OCI-LY3 (cell line): Measurements from ENCODE around the gene IQCN.

Experiments used
- H2AFZ ChIP-seq: fragments of 200-600, 300-600 bp; shearing (Covaris generic); 2 replicates; pipeline ENCODE4 v1.6.0; 2014; ENCODE audit warnings: antibody characterized with exemption, low read depth, low read length
- H3K27ac ChIP-seq: fragments of 200-600, 300-600 bp; sonication (generic); 2 replicates; pipeline ENCODE4 v1.5.1; 2014; ENCODE audit warnings: mild to moderate bottlenecking, low read length, moderate library complexity, mixed read lengths
- H3K27me3 ChIP-seq: fragments of 200-600, 300-600 bp; sonication (generic); 2 replicates; pipeline ENCODE4 v1.6.1; 2014; ENCODE audit warnings: low read depth, low read length, mixed read lengths
- H3K36me3 ChIP-seq: fragments of 200-600, 300-600 bp; sonication (generic); replicated peaks from 2 replicates; pipeline ENCODE3; 2014; ENCODE audit warnings: low read depth, low read length, mixed read lengths
- H3K4me1 ChIP-seq: fragments of 300-600, 200-600 bp; sonication (generic); 2 replicates; pipeline ENCODE4 v1.6.1; 2014; ENCODE audit warnings: low read length, mixed read lengths
- H3K4me2 ChIP-seq: fragments of 200-600, 300-600 bp; sonication (generic); 2 replicates; pipeline ENCODE4 v1.6.1; 2014; ENCODE audit warnings: low read length, mixed read lengths
- H3K4me3 ChIP-seq: fragments of 300-600, 200-600 bp; sonication (generic); 2 replicates; pipeline ENCODE4 v1.5.1; 2014; ENCODE audit warnings: antibody characterized with exemption, mild to moderate bottlenecking, low read length, moderate library complexity
- H3K79me2 ChIP-seq: fragments of 300-600, 200-600 bp; shearing (Covaris generic); 2 replicates; pipeline ENCODE4 v1.6.1; 2014; ENCODE audit warnings: mild to moderate bottlenecking, low read length, mixed read lengths
- H3K9ac ChIP-seq: fragments of 300-600, 200-600 bp; shearing (Covaris generic); 2 replicates; pipeline ENCODE4 v1.6.0; 2014; ENCODE audit warnings: mild to moderate bottlenecking, low read length, moderate library complexity
- H3K9me3 ChIP-seq: fragments of 200-600, 300-600 bp; shearing (Covaris generic); 2 replicates; pipeline ENCODE4 v1.6.1; 2014; ENCODE audit warnings: low read length, mixed read lengths; ENCODE audit not compliant: insufficient read depth
- H4K20me1 ChIP-seq: fragments of 200-600, 300-600 bp; sonication (generic); 2 replicates; pipeline ENCODE4 v1.6.1; 2016; ENCODE audit warnings: low read length, mixed read lengths; ENCODE audit not compliant: insufficient read depth
- EZH2phosphoT487 ChIP-seq: fragments of 200-600 bp; shearing (Covaris generic); IDR thresholded peaks from 2 replicates; pipeline ENCODE4 v1.6.1; 2018; ENCODE audit warnings: antibody characterized with exemption, mixed run types, low read depth
- TF ChIP-seq, protein P1 (sequence below): fragments of 200-600, 300-600 bp; sonication (generic); IDR thresholded peaks from 2 replicates; pipeline ENCODE4 v1.5.1; 2014; ENCODE audit warnings: antibody characterized with exemption, low read length, low read depth

IQCN gene

DNA sequence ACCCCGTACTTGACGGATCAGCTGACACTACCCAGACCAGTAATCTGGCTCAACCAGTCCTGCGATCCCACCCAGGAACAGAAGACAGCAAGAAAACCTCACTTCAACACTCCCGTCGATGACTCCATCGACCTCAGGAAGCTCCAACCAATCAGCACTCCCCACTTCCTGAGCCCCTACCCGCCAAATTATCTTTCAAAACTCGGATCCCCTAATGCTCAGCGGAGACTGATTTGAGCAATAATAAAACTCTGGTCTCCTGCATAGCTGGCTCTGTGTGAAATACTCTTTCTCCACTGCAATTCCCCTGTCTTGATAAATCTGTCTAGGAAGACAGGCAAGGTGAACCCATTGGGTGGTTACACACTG, 47.5 kb upstream of the IQCN start:
- no peak for TF ChIP-seq EZH2phosphoT487
- TF ChIP-seq, protein P1, sequence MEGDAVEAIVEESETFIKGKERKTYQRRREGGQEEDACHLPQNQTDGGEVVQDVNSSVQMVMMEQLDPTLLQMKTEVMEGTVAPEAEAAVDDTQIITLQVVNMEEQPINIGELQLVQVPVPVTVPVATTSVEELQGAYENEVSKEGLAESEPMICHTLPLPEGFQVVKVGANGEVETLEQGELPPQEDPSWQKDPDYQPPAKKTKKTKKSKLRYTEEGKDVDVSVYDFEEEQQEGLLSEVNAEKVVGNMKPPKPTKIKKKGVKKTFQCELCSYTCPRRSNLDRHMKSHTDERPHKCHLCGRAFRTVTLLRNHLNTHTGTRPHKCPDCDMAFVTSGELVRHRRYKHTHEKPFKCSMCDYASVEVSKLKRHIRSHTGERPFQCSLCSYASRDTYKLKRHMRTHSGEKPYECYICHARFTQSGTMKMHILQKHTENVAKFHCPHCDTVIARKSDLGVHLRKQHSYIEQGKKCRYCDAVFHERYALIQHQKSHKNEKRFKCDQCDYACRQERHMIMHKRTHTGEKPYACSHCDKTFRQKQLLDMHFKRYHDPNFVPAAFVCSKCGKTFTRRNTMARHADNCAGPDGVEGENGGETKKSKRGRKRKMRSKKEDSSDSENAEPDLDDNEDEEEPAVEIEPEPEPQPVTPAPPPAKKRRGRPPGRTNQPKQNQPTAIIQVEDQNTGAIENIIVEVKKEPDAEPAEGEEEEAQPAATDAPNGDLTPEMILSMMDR: no peak
- Histone ChIP-seq H3K79me2 (peaks cover 47% of the 10 kb centered on the region), H3K27ac (peak overlapping the region; percentile 67), H3K9me3 (no peaks in the 10 kb centered on the region), H3K27me3 (no peaks in the 10 kb centered on the region), H2AFZ (no peak overlapping the region), H3K4me3 (peak overlapping the region; percentile 82), H3K4me1 (peaks cover 16% of the 10 kb centered on the region), H4K20me1 (no peaks in the 10 kb centered on the region), H3K9ac (peak overlapping the region; percentile 92), H3K4me2 (peak overlapping the region; percentile 94), H3K36me3 (peaks cover 15% of the 10 kb centered on the region)

DNA sequence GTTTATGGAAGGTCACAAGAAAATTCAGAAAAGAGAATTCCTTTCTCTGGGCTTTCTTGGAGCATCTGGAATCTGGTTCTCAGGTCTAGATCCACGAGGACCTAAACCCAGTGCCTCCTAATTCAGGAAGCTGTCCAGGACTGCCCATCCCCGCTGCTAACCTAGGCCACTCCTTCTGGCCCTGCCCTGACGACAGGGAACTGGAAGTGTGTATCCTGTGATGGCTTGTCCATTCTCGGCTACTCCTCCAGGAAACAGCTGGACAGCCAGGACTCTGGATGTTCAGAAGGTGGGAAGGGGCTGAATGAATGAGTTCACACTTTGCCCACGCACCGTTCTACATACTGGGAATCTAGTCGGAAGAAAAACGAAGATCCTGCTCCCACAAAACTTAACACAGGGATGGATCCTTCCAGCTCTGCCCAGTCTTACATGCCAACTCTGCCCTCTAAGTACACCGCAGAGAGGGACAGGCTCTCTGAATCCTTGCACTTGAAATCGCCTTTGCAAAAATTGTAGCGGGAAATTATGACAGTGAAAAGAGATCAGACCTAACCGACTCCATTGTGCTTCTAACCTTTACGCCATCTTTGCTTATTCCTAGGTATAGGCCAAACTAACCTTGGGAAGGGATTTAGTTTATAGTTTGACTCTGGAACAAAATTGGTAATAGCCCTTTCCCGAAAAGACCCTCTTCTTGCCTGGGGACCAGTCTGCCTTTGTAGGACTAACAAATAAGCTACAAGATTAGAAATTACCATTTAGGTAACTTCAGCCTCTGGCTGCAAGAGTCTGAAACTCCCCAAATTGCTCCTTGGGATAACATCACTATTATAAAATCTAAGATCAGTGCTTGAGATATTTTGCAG, 46.8 kb upstream of the IQCN start:
- H3K27ac ChIP-seq: no peak overlapping the region

DNA sequence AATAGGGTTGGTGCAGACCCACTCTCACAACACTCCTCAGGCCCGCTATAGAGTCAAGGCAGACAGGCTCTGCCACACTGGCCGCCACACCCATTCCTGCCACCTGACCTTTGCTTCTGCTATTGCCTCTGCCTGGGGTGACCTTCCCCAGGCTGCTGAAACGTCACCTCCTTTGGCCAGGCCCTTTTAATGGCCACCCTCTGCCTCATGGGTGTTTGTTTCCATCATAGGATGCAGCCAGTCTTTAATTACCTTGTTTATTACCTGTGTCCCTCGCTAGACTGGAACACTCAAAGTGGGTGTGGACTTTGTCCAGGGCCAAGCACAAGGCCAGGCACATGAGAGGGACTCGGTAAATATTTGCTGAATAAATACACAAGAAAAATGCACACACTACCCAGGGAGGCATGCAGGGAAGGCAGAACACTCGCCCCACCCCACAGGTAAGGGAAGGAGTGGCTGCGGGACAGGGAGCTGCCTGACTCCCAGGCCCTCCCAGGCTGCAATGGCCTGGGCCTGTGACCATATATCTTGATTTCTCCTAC, 45.4 kb upstream of the IQCN start:
- Histone ChIP-seq H3K36me3 (peaks cover 16% of the 10 kb centered on the region), H3K27ac (no peak overlapping the region), H3K27me3 (no peaks in the 10 kb centered on the region), H3K4me3 (no peak overlapping the region), H3K4me2 (no peak overlapping the region), H3K9ac (no peak overlapping the region), H3K79me2 (peaks cover 47% of the 10 kb centered on the region), H2AFZ (no peak overlapping the region), H3K4me1 (peaks cover 16% of the 10 kb centered on the region), H4K20me1 (no peaks in the 10 kb centered on the region), H3K9me3 (no peaks in the 10 kb centered on the region)
- no peak for TF ChIP-seq EZH2phosphoT487
- TF ChIP-seq, protein P1: no peak

More for the DNA sequence above, 46.8 kb upstream of the IQCN start:
- H2AFZ ChIP-seq: no peak overlapping the region
- H3K4me1 ChIP-seq: peaks cover 16% of the 10 kb centered on the region
- H3K27me3 ChIP-seq: no peaks in the 10 kb centered on the region
- H3K9ac ChIP-seq: peak overlapping the region; percentile 92; the same call in 1 of the 2 replicates
- H3K4me3 ChIP-seq: peak overlapping the region; percentile 82
- H3K9me3 ChIP-seq: no peaks in the 10 kb centered on the region
- TF ChIP-seq, protein P1: no peak
- no peak for TF ChIP-seq EZH2phosphoT487
- peaks cover 15% of the 10 kb centered on the region for H3K36me3 ChIP-seq
- no peaks in the 10 kb centered on the region for H4K20me1 ChIP-seq
- peaks cover 47% of the 10 kb centered on the region for H3K79me2 ChIP-seq
- H3K4me2 ChIP-seq: peak overlapping the region; percentile 94

DNA sequence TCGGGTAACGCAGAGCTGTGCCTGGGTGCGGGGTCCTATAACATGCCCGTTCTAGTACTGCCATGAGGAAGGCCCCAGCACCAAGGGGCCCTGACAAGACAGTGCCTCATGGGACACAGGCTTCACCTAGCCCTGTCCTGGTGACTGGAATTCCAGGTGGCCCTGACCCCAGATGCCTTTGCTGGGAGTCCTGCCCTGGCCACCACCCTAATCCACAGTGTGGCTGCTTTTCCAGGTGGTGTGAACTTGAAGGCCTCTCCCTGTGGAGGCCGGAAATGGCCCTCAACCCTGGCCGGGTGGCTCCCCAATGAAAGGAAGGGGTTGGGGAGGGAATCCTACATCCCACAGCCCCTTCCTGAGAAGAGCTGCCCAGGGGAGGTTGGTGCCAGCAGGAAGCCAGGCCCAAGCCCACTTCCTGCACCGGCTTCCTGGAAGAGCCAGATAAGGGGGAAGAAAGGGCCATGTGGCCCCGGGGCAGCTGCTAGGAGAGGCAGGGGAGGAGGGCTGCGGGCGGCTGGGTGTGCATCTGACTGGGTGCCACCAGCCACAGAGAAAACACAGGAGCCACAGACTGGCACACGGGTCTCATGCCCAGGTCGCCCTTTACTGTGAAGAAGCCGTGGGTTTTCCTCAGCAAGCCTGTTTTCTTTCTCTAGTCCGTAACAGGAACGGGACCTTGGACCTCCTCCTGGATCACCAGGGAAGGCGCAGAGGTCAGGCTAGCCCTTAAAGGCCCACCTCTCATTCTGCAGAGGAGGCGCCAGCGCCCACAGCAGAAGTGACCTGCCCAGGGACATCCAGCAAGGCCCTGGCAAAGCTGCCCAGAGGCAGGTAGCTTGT, 43.9 kb upstream of the IQCN start:
- H3K4me1 ChIP-seq: peaks cover 9% of the 10 kb centered on the region
- no peak overlapping the region for H2AFZ ChIP-seq
- peaks cover 21% of the 10 kb centered on the region for H3K36me3 ChIP-seq
- no peaks in the 10 kb centered on the region for H4K20me1 ChIP-seq
- TF ChIP-seq, protein P1: no peak
- TF ChIP-seq EZH2phosphoT487: no peak
- no peak overlapping the region for H3K4me3 ChIP-seq
- H3K79me2 ChIP-seq: peaks cover 47% of the 10 kb centered on the region
- H3K9ac ChIP-seq: no peak overlapping the region
- H3K4me2 ChIP-seq: no peak overlapping the region
- no peaks in the 10 kb centered on the region for H3K9me3 ChIP-seq
- H3K27me3 ChIP-seq: no peaks in the 10 kb centered on the region
- no peak overlapping the region for H3K27ac ChIP-seq
